Stimulated activated CD4-positive, alpha-beta T cell treated with anti-CD3 and anti-CD28 coated beads, Interleukin-4, amount 100 ng/mL, for 24 hours (primary cell): ENCODE measurements around the gene ZNF174.

Source experiments
- DNase-seq: peaks from one replicate; pipeline ENCODE4 v3.0.0-alpha.2; 2020

ZNF174 gene

DNA sequence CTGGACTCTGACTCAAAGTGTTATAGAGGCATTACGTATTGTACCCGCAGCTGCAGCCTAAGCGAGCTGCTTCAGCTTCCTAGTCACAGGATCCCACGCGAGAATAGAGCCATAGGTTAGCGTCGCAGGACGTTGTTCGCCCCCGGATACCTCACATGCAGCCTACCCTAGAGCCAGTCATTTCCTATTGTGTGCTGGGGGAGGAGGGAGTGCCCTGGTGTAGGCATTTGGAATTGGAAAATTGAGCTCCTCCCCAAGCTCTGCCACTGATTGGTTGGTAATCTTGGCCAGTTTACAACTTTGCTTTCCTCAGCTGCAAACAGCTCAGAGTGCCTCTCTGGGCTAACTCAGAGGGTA is 43.0 kb downstream of the ZNF174 start:
- peak; percentile 41 for DNase-seq

GRCh38 chr16:3454093-3454492 is 53.1 kb downstream of the ZNF174 start:
- DNase-seq = no peak

- no peak for DNase-seq
Measured at GRCh38 chr16:3454631-3455147, 53.7 kb downstream of the ZNF174 start.

DNA sequence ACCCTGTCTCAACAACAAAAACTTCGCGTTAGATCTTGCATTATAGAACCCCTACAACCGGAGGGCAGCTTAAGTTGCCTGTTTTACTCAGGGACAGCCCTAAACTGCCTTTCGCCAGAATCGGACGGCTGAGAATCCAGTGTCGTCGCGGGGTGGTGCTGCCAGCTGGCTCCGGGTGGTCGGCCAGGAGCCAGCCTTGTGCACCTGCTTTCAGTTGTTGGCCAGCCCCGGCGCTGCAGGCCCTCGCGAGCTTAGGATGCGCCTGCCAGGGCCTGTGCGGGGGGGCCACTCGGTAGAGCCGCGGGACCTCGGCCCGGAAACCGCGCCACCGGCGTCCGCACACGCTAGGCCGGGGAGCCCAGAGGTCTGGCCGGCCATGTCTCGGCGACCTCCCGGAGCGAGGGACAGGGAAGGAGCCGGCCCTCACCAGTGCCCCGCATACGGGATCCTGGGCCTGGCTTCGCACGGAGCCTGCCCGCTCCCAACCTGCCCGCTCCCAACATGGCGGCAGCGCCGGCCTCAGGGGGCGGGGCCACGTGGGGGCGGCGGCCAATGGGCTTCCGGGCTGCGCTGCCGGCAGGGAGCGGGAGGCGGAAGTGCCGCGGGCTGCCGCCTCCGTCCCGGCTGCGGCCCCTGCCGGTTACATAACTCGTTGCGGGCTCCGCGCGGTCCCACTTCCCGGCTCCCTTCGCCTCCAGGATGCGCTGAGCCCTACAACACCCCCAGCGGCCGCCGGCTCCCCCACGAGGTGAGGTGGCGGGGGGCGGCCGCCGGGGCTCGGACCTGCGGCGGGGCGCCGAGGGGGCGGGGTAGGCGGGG is 56.6 kb downstream of the ZNF174 start:
- DNase-seq = peak; percentile 89

GRCh38 chr16:3458278-3458851 is 57.4 kb downstream of the ZNF174 start:
- DNase-seq = no peak

DNA sequence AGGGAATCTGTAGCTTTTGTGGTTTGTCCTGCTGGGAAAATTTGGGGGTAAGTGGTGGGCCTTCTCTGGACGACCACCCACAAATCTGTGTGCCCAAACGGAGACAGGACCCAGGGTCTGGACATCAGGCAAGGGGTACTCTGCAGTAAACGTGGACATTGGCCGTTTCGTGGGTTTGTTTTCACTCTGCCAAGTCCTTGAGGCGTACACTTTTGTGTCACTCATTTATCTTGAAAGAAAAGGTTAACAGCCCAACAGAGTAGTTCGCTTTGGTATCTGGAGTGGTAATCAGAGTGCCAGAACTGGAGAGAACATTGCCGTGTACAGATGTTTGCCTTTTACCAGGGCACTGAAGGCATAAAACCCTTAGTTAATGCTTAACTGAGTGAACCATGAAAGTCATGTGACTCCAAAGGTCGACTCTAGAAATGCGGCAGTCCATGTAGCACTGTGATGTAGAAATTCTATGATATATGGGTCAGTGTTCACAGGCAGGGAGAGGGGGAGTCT is 57.9 kb downstream of the ZNF174 start:
- DNase-seq = no peak
